Effector memory CD4-positive, alpha-beta T cell (primary cell): ENCODE data around the gene ZNF607.
"Not testable (repeated sequence)": the region's sequence is repeated elsewhere in the genome, so short reads cannot be mapped to it uniquely, and the experiment has no call there.

Experiments
- DNase-seq, 3 donors: peaks; one replicate each; pipeline ENCODE4 v3.0.0-alpha.2; 2020
- H3K27ac ChIP-seq: 2 replicates; pipeline ENCODE4 v1.7.0; 2013; ENCODE audit warnings: mild to moderate bottlenecking, low read length, moderate library complexity; ENCODE audit not compliant: insufficient read depth, poor library complexity, severe bottlenecking
- H3K27me3 ChIP-seq: replicated peaks from 2 replicates; pipeline ENCODE4 v1.7.0; 2013; ENCODE audit warnings: mild to moderate bottlenecking, low read length; ENCODE audit not compliant: insufficient read depth, control insufficient read depth, poor library complexity, severe bottlenecking
- H3K36me3 ChIP-seq: 2 replicates; pipeline ENCODE4 v1.7.0; 2013; ENCODE audit warnings: mild to moderate bottlenecking, low read length, moderate library complexity; ENCODE audit not compliant: control insufficient read depth, insufficient read depth
- H3K4me1 ChIP-seq: 2 replicates; pipeline ENCODE4 v1.7.0; 2013; ENCODE audit warnings: low read length, mild to moderate bottlenecking; ENCODE audit not compliant: control insufficient read depth, insufficient read depth, poor library complexity, severe bottlenecking
- H3K4me3 ChIP-seq: 2 replicates; pipeline ENCODE4 v1.7.0; 2013; ENCODE audit warnings: low read length, low read depth, mild to moderate bottlenecking; ENCODE audit not compliant: insufficient read depth, poor library complexity, severe bottlenecking
- H3K9me3 ChIP-seq: 2 replicates; pipeline ENCODE4 v1.7.0; 2013; ENCODE audit warnings: mild to moderate bottlenecking, low read length, moderate library complexity; ENCODE audit not compliant: control insufficient read depth
- total RNA-seq, 3 donors: gene quantifications; one replicate each; lab custom pipeline; 2026; lab: John Stamatoyannopoulos, UW

The ZNF607 gene
- total RNA-seq, result 1.2 to 4.3 (median 2.3) reads per million in 3 donors

GRCh38 chr19:37719111-37719926, at the start of gene ZNF607:
Gene ZNF607, minus strand, starts transcription at chr19:37719761. Its CDS starts 8,143 bp downstream, at chr19:37711618.
- H3K9me3 ChIP-seq, result no peaks in the 10 kb centered on the region
- DNase-seq, result peak; percentile 55 to 73 (median 60)
- peaks cover 10% of the 10 kb centered on the region for H3K4me1 ChIP-seq
- H3K4me3 ChIP-seq, result peak within 1 kb of the TSS; percentile 72
- peak within 1 kb of the TSS; percentile 61 for H3K27ac ChIP-seq
- H3K36me3 ChIP-seq, result no peaks in the 10 kb centered on the region
- H3K27me3 ChIP-seq, result no peaks in the 10 kb centered on the region

GRCh38 chr19:37763488-37763887, 43.9 kb upstream of the ZNF607 start:
- H3K4me3 ChIP-seq, result no peak overlapping the region
- H3K9me3 ChIP-seq, result no peaks in the 10 kb centered on the region
- H3K36me3 ChIP-seq, result peaks cover 36% of the 10 kb centered on the region
- DNase-seq, result no peak
- H3K27me3 ChIP-seq, result no peaks in the 10 kb centered on the region
- H3K4me1 ChIP-seq, result no peaks in the 10 kb centered on the region
- no peak overlapping the region for H3K27ac ChIP-seq

- not testable (repeated sequence) for H3K27ac ChIP-seq, H3K27me3 ChIP-seq, H3K9me3 ChIP-seq, H3K4me3 ChIP-seq, H3K4me1 ChIP-seq, DNase-seq
- peaks cover 11% of the 10 kb centered on the region for H3K36me3 ChIP-seq
Measured at GRCh38 chr19:37757683-37758082, 38.1 kb upstream of the ZNF607 start.

GRCh38 chr19:37738371-37738770, 18.8 kb upstream of the ZNF607 start:
- Histone ChIP-seq H3K36me3 (peaks cover 31% of the 10 kb centered on the region), H3K4me3 (no peak overlapping the region), H3K27me3 (no peaks in the 10 kb centered on the region), H3K27ac (no peak overlapping the region), H3K9me3 (peaks cover 30% of the 10 kb centered on the region), H3K4me1 (no peaks in the 10 kb centered on the region)
- DNase-seq, result no peak

GRCh38 chr19:37725181-37725580, 5.6 kb upstream of the ZNF607 start:
- Histone ChIP-seq H3K36me3 (no peaks in the 10 kb centered on the region), H3K4me3 (no peak overlapping the region), H3K27me3 (no peaks in the 10 kb centered on the region), H3K4me1 (no peaks in the 10 kb centered on the region), H3K9me3 (no peaks in the 10 kb centered on the region), H3K27ac (no peak overlapping the region)
- DNase-seq, result no peak

- Histone ChIP-seq H3K4me3 (peak overlapping the region; percentile 72), H3K9me3 (no peaks in the 10 kb centered on the region), H3K36me3 (no peaks in the 10 kb centered on the region), H3K4me1 (peaks cover 10% of the 10 kb centered on the region), H3K27ac (peak overlapping the region; percentile 61), H3K27me3 (no peaks in the 10 kb centered on the region)
- DNase-seq, result no peak
Measured at GRCh38 chr19:37719927-37720265, 335 bp upstream of the ZNF607 start.

- peak overlapping the region; percentile 72 for H3K4me3 ChIP-seq
Measured at GRCh38 chr19:37718304-37718703, 1.3 kb downstream of the ZNF607 start.

GRCh38 chr19:37716140-37716539, 3.4 kb downstream of the ZNF607 start:
- H3K4me3 ChIP-seq, result no peak overlapping the region
- no peaks in the 10 kb centered on the region for H3K27me3 ChIP-seq
- peaks cover 10% of the 10 kb centered on the region for H3K4me1 ChIP-seq
- H3K9me3 ChIP-seq, result no peaks in the 10 kb centered on the region
- H3K27ac ChIP-seq, result no peak overlapping the region
- peaks cover 8% of the 10 kb centered on the region for H3K36me3 ChIP-seq
- no peak for DNase-seq

More at GRCh38 chr19:37718304-37718703, 1.3 kb downstream of the ZNF607 start:
- Histone ChIP-seq H3K9me3 (no peaks in the 10 kb centered on the region), H3K27ac (no peak overlapping the region), H3K4me1 (peaks cover 10% of the 10 kb centered on the region), H3K36me3 (no peaks in the 10 kb centered on the region), H3K27me3 (no peaks in the 10 kb centered on the region)
- no peak for DNase-seq

GRCh38 chr19:37706052-37706605, 13.4 kb downstream of the ZNF607 start:
- no peaks in the 10 kb centered on the region for H3K9me3 ChIP-seq
- DNase-seq, result no peak

GRCh38 chr19:37699057-37699456, 20.5 kb downstream of the ZNF607 start:
- Histone ChIP-seq H3K27me3 (no peaks in the 10 kb centered on the region), H3K4me3 (no peak overlapping the region), H3K36me3 (peaks cover 19% of the 10 kb centered on the region), H3K4me1 (no peaks in the 10 kb centered on the region), H3K27ac (no peak overlapping the region), H3K9me3 (peaks cover 25% of the 10 kb centered on the region)
- DNase-seq, result no peak

More at GRCh38 chr19:37706052-37706605, 13.4 kb downstream of the ZNF607 start:
- H3K36me3 ChIP-seq, result peaks cover 20% of the 10 kb centered on the region
- no peak overlapping the region for H3K27ac ChIP-seq
- H3K4me3 ChIP-seq, result no peak overlapping the region
- H3K4me1 ChIP-seq, result no peaks in the 10 kb centered on the region
- no peaks in the 10 kb centered on the region for H3K27me3 ChIP-seq
